ENCODE measurements around the gene ANKRD11. TPM values are rescaled to one million over a fixed set of nuclear protein-coding genes. Genes with fewer than 3 reads are reported as not detected.

Gene ANKRD11
- total and polyA plus RNA-seq, 2 donors (not counting 1 experiment from before 2014, with no cell fraction given): 41.5 to 71.2 TPM

- Histone ChIP-seq H3K36me3 (ENCODE audit: control insufficient read depth, insufficient read depth, low read length) (no peaks in the 10 kb centered on the region), H3K79me2 (ENCODE audit: control insufficient read depth, insufficient read depth, low read length) (peaks cover 92% of the 10 kb centered on the region), H4K20me1 (ENCODE audit: control insufficient read depth, extremely low read depth, insufficient read depth, low read length) (no peaks in the 10 kb centered on the region), H3K4me2 (ENCODE audit: extremely low read depth, insufficient read depth, low read length) (no peak overlapping the region), H3K27me3 (ENCODE audit: control insufficient read depth, insufficient read depth, low read length) (no peaks in the 10 kb centered on the region), H3K4me1 (ENCODE audit: control insufficient read depth, extremely low read depth, insufficient read depth, low read length) (peaks cover 11% of the 10 kb centered on the region), H3K9ac (ENCODE audit: insufficient read depth, low read length) (no peak overlapping the region), H3K4me3 (replicated peaks in 1 of 4; ENCODE audit: control extremely low read depth in 1 of 4, insufficient read depth in 1 of 4, low read depth in 3 of 4, low read length in 4 of 4) (no peak overlapping the region), H3K9me3 (ENCODE audit: control insufficient read depth, insufficient read depth, low read depth, low read length) (no peaks in the 10 kb centered on the region), H3K27ac (ENCODE audit: insufficient read depth, low read length) (no peak overlapping the region), H2AFZ (ENCODE audit: low read length) (no peak overlapping the region)
- TF ChIP-seq CTCF (conservative IDR thresholded peaks at IDR 0.05 in 1 of 2, IDR thresholded peaks at IDR 0.05 in 1 of 2; ENCODE audit: low read depth in 1 of 2, low read length in 2 of 2): no peak
- no peak for TF ChIP-seq EZH2 (IDR thresholded peaks at IDR 0.05; ENCODE audit: low read length, missing control alignments)
- DNase-seq (ENCODE audit: low read depth in 2 of 2): no peak
These were observed 148.4 kb downstream of the ANKRD11 start for GRCh38 chr16:89341697-89342694.

- Histone ChIP-seq H3K4me1 (ENCODE audit: control insufficient read depth, extremely low read depth, insufficient read depth, low read length) (peaks cover 12% of the 10 kb centered on the region), H3K9ac (ENCODE audit: insufficient read depth, low read length) (no peak overlapping the region), H3K9me3 (ENCODE audit: control insufficient read depth, insufficient read depth, low read depth, low read length) (no peaks in the 10 kb centered on the region), H3K79me2 (ENCODE audit: control insufficient read depth, insufficient read depth, low read length) (peaks cover 92% of the 10 kb centered on the region), H3K27ac (ENCODE audit: insufficient read depth, low read length) (no peak overlapping the region), H3K27me3 (ENCODE audit: control insufficient read depth, insufficient read depth, low read length) (no peaks in the 10 kb centered on the region), H3K36me3 (ENCODE audit: control insufficient read depth, insufficient read depth, low read length) (no peaks in the 10 kb centered on the region), H4K20me1 (ENCODE audit: control insufficient read depth, extremely low read depth, insufficient read depth, low read length) (no peaks in the 10 kb centered on the region), H3K4me3 (replicated peaks in 1 of 4; ENCODE audit: control extremely low read depth in 1 of 4, insufficient read depth in 1 of 4, low read depth in 3 of 4, low read length in 4 of 4) (no peak overlapping the region), H3K4me2 (ENCODE audit: extremely low read depth, insufficient read depth, low read length) (no peak overlapping the region), H2AFZ (ENCODE audit: low read length) (no peak overlapping the region)
- TF ChIP-seq CTCF (conservative IDR thresholded peaks at IDR 0.05 in 1 of 2, IDR thresholded peaks at IDR 0.05 in 1 of 2; ENCODE audit: low read depth in 1 of 2, low read length in 2 of 2) (no peak), EZH2 (IDR thresholded peaks at IDR 0.05; ENCODE audit: low read length, missing control alignments) (no peak)
- DNase-seq (ENCODE audit: low read depth in 2 of 2): no peak
These were observed 149.1 kb downstream of the ANKRD11 start for GRCh38 chr16:89341279-89341678.

- Histone ChIP-seq H3K36me3 (ENCODE audit: control insufficient read depth, insufficient read depth, low read length) (no peaks in the 10 kb centered on the region), H3K4me2 (ENCODE audit: extremely low read depth, insufficient read depth, low read length) (no peak overlapping the region), H3K9ac (ENCODE audit: insufficient read depth, low read length) (no peak overlapping the region), H3K4me3 (replicated peaks in 1 of 4; ENCODE audit: control extremely low read depth in 1 of 4, insufficient read depth in 1 of 4, low read depth in 3 of 4, low read length in 4 of 4) (no peak overlapping the region), H2AFZ (ENCODE audit: low read length) (no peak overlapping the region), H3K4me1 (ENCODE audit: control insufficient read depth, extremely low read depth, insufficient read depth, low read length) (peaks cover 26% of the 10 kb centered on the region), H3K27ac (ENCODE audit: insufficient read depth, low read length) (no peak overlapping the region), H3K9me3 (ENCODE audit: control insufficient read depth, insufficient read depth, low read depth, low read length) (no peaks in the 10 kb centered on the region), H3K79me2 (ENCODE audit: control insufficient read depth, insufficient read depth, low read length) (peaks cover 92% of the 10 kb centered on the region), H3K27me3 (ENCODE audit: control insufficient read depth, insufficient read depth, low read length) (no peaks in the 10 kb centered on the region), H4K20me1 (ENCODE audit: control insufficient read depth, extremely low read depth, insufficient read depth, low read length) (no peaks in the 10 kb centered on the region)
- DNase-seq (ENCODE audit: low read depth in 2 of 2): no peak
- TF ChIP-seq EZH2 (IDR thresholded peaks at IDR 0.05; ENCODE audit: low read length, missing control alignments) (no peak), CTCF (conservative IDR thresholded peaks at IDR 0.05 in 1 of 2, IDR thresholded peaks at IDR 0.05 in 1 of 2; ENCODE audit: low read depth in 1 of 2, low read length in 2 of 2) (no peak)
These were observed 151.5 kb downstream of the ANKRD11 start for GRCh38 chr16:89338863-89339262.
